Liver (tissue), 3 donors: ENCODE measurements around the gene TRDN.

Experiments
- EGR1 ChIP-seq, 2 donors: IDR thresholded peaks; 2 replicates each; pipeline ENCODE4 v1.6.1; 2016 to 2018; ENCODE audit warnings: antibody characterized with exemption in 2 of 2, low read depth in 2 of 2
- FOXA1 ChIP-seq: IDR thresholded peaks from 2 replicates; pipeline ENCODE4 v1.6.1; 2016; ENCODE audit warnings: antibody characterized with exemption
- FOXA2 ChIP-seq: IDR thresholded peaks from 2 replicates; pipeline ENCODE4 v1.6.1; 2016; ENCODE audit warnings: antibody characterized with exemption
- GABPA ChIP-seq, 2 donors: IDR thresholded peaks in 1 of 2; conservative IDR thresholded peaks in 1 of 2; 2 replicates each; pipeline ENCODE4 v1.6.1; 2016; ENCODE audit warnings: antibody characterized with exemption in 2 of 2, mild to moderate bottlenecking in 1 of 2, moderate library complexity in 1 of 2
- JUND ChIP-seq, 2 donors: IDR thresholded peaks; 2 replicates each; pipeline ENCODE4 v1.6.1; 2016; ENCODE audit warnings: antibody characterized with exemption in 2 of 2
- RAD21 ChIP-seq, 2 donors: IDR thresholded peaks; 2 replicates each; pipeline ENCODE4 v1.6.1; 2016; ENCODE audit warnings: antibody characterized with exemption in 2 of 2, mild to moderate bottlenecking in 2 of 2
- RXRA ChIP-seq, 2 donors: IDR thresholded peaks; 2 replicates each; pipeline ENCODE4 v1.6.1; 2017 to 2018; ENCODE audit warnings: antibody characterized with exemption in 2 of 2, mild to moderate bottlenecking in 1 of 2
- SP1 ChIP-seq: IDR thresholded peaks from 2 replicates; pipeline ENCODE4 v1.6.1; 2018; ENCODE audit warnings: antibody characterized with exemption, mild to moderate bottlenecking
- TAF1 ChIP-seq: conservative IDR thresholded peaks from 2 replicates; pipeline ENCODE4 v1.6.1; 2016; ENCODE audit warnings: antibody characterized with exemption, mild to moderate bottlenecking
- YY1 ChIP-seq: IDR thresholded peaks from 2 replicates; pipeline ENCODE4 v1.6.1; 2016; ENCODE audit warnings: antibody characterized with exemption, mild to moderate bottlenecking
- TF ChIP-seq, protein P1 (sequence below): fragments of 150-350 bp; IDR thresholded peaks from 2 replicates; pipeline ENCODE4 v1.5.1; 2017; ENCODE audit warnings: improper control_type of control experiment, low read depth, low read length; ENCODE audit not compliant: missing input control
- TF ChIP-seq, protein P2 (sequence below): IDR thresholded peaks from 2 replicates; pipeline ENCODE4 v1.6.1; 2016; ENCODE audit warnings: antibody characterized with exemption
- TF ChIP-seq, protein P3 (sequence below): IDR thresholded peaks from 2 replicates; pipeline ENCODE4 v1.6.1; 2016; ENCODE audit warnings: antibody characterized with exemption, mild to moderate bottlenecking
- TF ChIP-seq, protein P4 (sequence below): IDR thresholded peaks from 2 replicates; pipeline ENCODE4 v1.6.1; 2016; ENCODE audit warnings: antibody characterized with exemption
- donor health status: healthy.
- donor health status: healthy.

DNA sequence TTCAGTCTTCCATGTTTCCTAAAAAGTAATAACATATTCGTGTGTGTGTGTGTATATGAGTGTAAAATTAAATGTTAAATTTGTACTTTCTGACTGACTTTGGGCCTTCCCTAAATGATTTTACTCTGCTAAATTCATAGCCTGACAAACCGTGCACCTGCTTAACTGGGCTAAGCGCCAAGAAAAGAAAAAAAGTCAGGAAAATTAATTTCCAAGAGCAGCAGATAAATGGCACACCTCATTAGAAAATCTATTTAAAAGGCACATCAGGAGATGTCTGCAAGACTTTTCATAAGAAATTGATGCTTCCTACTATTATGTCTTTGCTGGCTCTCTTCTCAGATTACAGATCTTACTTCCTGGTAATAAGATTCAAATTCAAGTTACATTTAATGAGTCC, 72.4 kb downstream of the TRDN start:
- TF ChIP-seq GABPA (IDR thresholded peaks at IDR 0.05 in 1 of 2, conservative IDR thresholded peaks at IDR 0.05 in 1 of 2) (no peak), TAF1 (no peak), YY1 (no peak), SP1 (no peak), RAD21 (IDR thresholded peaks at IDR 0.05) (no peak), EGR1 (IDR thresholded peaks at IDR 0.05; ENCODE audit: low read depth in 2 of 2) (no peak), JUND (IDR thresholded peaks at IDR 0.05) (no peak), FOXA2 (no peak), FOXA1 (no peak), RXRA (IDR thresholded peaks at IDR 0.05) (no peak)
- TF ChIP-seq, protein P1, sequence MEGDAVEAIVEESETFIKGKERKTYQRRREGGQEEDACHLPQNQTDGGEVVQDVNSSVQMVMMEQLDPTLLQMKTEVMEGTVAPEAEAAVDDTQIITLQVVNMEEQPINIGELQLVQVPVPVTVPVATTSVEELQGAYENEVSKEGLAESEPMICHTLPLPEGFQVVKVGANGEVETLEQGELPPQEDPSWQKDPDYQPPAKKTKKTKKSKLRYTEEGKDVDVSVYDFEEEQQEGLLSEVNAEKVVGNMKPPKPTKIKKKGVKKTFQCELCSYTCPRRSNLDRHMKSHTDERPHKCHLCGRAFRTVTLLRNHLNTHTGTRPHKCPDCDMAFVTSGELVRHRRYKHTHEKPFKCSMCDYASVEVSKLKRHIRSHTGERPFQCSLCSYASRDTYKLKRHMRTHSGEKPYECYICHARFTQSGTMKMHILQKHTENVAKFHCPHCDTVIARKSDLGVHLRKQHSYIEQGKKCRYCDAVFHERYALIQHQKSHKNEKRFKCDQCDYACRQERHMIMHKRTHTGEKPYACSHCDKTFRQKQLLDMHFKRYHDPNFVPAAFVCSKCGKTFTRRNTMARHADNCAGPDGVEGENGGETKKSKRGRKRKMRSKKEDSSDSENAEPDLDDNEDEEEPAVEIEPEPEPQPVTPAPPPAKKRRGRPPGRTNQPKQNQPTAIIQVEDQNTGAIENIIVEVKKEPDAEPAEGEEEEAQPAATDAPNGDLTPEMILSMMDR: no peak
- TF ChIP-seq, protein P2, sequence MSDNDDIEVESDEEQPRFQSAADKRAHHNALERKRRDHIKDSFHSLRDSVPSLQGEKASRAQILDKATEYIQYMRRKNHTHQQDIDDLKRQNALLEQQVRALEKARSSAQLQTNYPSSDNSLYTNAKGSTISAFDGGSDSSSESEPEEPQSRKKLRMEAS: no peak
- TF ChIP-seq, protein P3, sequence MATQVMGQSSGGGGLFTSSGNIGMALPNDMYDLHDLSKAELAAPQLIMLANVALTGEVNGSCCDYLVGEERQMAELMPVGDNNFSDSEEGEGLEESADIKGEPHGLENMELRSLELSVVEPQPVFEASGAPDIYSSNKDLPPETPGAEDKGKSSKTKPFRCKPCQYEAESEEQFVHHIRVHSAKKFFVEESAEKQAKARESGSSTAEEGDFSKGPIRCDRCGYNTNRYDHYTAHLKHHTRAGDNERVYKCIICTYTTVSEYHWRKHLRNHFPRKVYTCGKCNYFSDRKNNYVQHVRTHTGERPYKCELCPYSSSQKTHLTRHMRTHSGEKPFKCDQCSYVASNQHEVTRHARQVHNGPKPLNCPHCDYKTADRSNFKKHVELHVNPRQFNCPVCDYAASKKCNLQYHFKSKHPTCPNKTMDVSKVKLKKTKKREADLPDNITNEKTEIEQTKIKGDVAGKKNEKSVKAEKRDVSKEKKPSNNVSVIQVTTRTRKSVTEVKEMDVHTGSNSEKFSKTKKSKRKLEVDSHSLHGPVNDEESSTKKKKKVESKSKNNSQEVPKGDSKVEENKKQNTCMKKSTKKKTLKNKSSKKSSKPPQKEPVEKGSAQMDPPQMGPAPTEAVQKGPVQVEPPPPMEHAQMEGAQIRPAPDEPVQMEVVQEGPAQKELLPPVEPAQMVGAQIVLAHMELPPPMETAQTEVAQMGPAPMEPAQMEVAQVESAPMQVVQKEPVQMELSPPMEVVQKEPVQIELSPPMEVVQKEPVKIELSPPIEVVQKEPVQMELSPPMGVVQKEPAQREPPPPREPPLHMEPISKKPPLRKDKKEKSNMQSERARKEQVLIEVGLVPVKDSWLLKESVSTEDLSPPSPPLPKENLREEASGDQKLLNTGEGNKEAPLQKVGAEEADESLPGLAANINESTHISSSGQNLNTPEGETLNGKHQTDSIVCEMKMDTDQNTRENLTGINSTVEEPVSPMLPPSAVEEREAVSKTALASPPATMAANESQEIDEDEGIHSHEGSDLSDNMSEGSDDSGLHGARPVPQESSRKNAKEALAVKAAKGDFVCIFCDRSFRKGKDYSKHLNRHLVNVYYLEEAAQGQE: no peak
- TF ChIP-seq, protein P4, sequence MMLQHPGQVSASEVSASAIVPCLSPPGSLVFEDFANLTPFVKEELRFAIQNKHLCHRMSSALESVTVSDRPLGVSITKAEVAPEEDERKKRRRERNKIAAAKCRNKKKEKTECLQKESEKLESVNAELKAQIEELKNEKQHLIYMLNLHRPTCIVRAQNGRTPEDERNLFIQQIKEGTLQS: no peak
